Psoas muscle (tissue), 8 donors: ENCODE results near the gene NFXL1. TPM values are rescaled to one million over a fixed set of nuclear protein-coding genes. Genes with fewer than 3 reads are reported as not detected.

ENCODE experiments used
- ATAC-seq, 4 donors: fragments of 200-7000 bp; cut with Tn5 transposase; one replicate each; pipeline ENCODE4 v1.9.1; 2020; ENCODE audit warnings: moderate library complexity in 3 of 4, mild to moderate bottlenecking in 2 of 4
- DNase-seq, 2 donors: peaks; one replicate each; pipeline ENCODE4 v3.0.0-alpha.2; 2020
- H3K27ac ChIP-seq: fragments of 200-600 bp; one replicate; pipeline ENCODE4 v1.8.0; 2022
- H3K27me3 ChIP-seq, 3 donors: fragments of 200-600 bp in 1 of 3; one replicate each; pipeline versions ENCODE4 v1.6.1 to v1.8.0; 2013 to 2022; ENCODE audit warnings: low read length in 2 of 3, mild to moderate bottlenecking in 2 of 3, moderate library complexity in 1 of 3; ENCODE audit not compliant: insufficient read depth in 3 of 3
- H3K36me3 ChIP-seq, 2 donors: fragments of 200-600 bp in 1 of 2; one replicate each; pipeline versions ENCODE4 v1.6.1 to v1.8.0; 2013 to 2022; ENCODE audit warnings: low read depth in 1 of 2, mild to moderate bottlenecking in 1 of 2, moderate library complexity in 1 of 2; ENCODE audit not compliant: insufficient read depth in 1 of 2
- H3K4me1 ChIP-seq: fragments of 200-600 bp; one replicate; pipeline ENCODE4 v1.8.0; 2022
- H3K4me3 ChIP-seq: fragments of 200-600 bp; one replicate; pipeline ENCODE4 v1.8.0; 2022; ENCODE audit warnings: mild to moderate bottlenecking
- H3K9me3 ChIP-seq: fragments of 200-600 bp; one replicate; pipeline ENCODE4 v1.8.0; 2022
- CTCF ChIP-seq: fragments of 200-600 bp; IDR thresholded peaks from one replicate; pipeline ENCODE4 v1.8.0; 2022; ENCODE audit warnings: antibody characterized with exemption
- WGBS, 3 donors: extraction: QIAGEN DNeasy Blood & Tissue Kit; methylation state at CpG; one replicate each; pipeline versions ENCODE4 v1.1.6 to v1.1.7; 2013; 5-methylcytosine and 5-hydroxymethylcytosine counted together
- intact Hi-C, 2 donors: fragments of 100-400 bp; cut with DNase I; formaldehyde crosslinking; loops; one replicate each; pipeline versions ENCODE4 v1.11.0 to v1.14.2; 2022
- polyA plus RNA-seq, 3 donors: library from polyadenylated mRNA; stranded (reverse); fragments of 200-250 nt; gene quantifications; one replicate each; pipeline ENCODE4 v1.2.3, GENCODE V29; 2013
- total RNA-seq, 4 donors: library from RNA; stranded (reverse); fragmentation: NEBNext Ultra II Directional in 2 of 4; extraction: Animal tissue kit (Norgen Biotek cat#: 25700) in 2 of 4; gene quantifications; one replicate each; pipeline versions ENCODE4 v1.2.1 to v1.2.4, GENCODE V29; 2021 to 2023
- donor health status: healthy with polysubstance abuse.
- donor health status: DM: no; HTN: no; CAD: no; lungs with moderate emphysema.
- donor health status: Bipolar disorder and iron deficiency.
- donor health status: healthy.
- donor health status: DM: yes; HTN: yes; CAD: no.
- donor health status: DM: no; HTN: no; CAD: no.
- donor health status: DM: no; HTN: no; CAD: no.
- donor health status: DM: yes; HTN: yes; CAD: no.

The NFXL1 gene
- total and polyA plus RNA-seq, 7 donors = 3.1 to 6.0 (median 4.9) TPM

- ATAC-seq = no peak
- Histone ChIP-seq H3K36me3 (peaks cover 2 to 29% of the 10 kb centered on the region in 2 donors), H3K4me3 (no peak overlapping the region), H3K9me3 (no peaks in the 10 kb centered on the region), H3K4me1 (no peaks in the 10 kb centered on the region), H3K27ac (no peak overlapping the region), H3K27me3 (no peaks in the 10 kb centered on the region)
- TF ChIP-seq CTCF = no peak
- 70 to 83% (median 80%) methylated on average over 1 of the region's 1 CpG for WGBS, 3 donors
- intact Hi-C loops = no loop called here
- DNase-seq = no peak
Observed at GRCh38 chr4:47852136-47852535, 62.2 kb downstream of the NFXL1 start.

- no peak for TF ChIP-seq CTCF
- ATAC-seq (no peak), DNase-seq (no peak)
- no peaks in the 10 kb centered on the region for H3K9me3 ChIP-seq
- no peaks in the 10 kb centered on the region for H3K27me3 ChIP-seq
- no peak overlapping the region for H3K4me3 ChIP-seq
- intact Hi-C loops = no loop called here
- no peak overlapping the region for H3K27ac ChIP-seq
- WGBS, 3 donors = 57 to 67% (median 65%) methylated on average over 1 of the region's 1 CpG
- H3K4me1 ChIP-seq = no peaks in the 10 kb centered on the region
- H3K36me3 ChIP-seq = peaks cover 2 to 27% of the 10 kb centered on the region in 2 donors
Observed at GRCh38 chr4:47849466-47849865, 64.9 kb downstream of the NFXL1 start.

GRCh38 chr4:47848041-47848440 is 66.3 kb downstream of the NFXL1 start:
- 87 to 94% (median 93%) methylated on average over 2 of the region's 2 CpGs for WGBS, 3 donors
- no peaks in the 10 kb centered on the region for H3K27me3 ChIP-seq
- no peak overlapping the region for H3K27ac ChIP-seq
- H3K9me3 ChIP-seq = no peaks in the 10 kb centered on the region
- H3K36me3 ChIP-seq = peaks cover 0 to 36% of the 10 kb centered on the region in 2 donors
- H3K4me1 ChIP-seq = no peaks in the 10 kb centered on the region
- no peak overlapping the region for H3K4me3 ChIP-seq
- TF ChIP-seq CTCF = no peak
- no peak for DNase-seq
- intact Hi-C loops = no loop called here
- ATAC-seq = no peak

GRCh38 chr4:47842985-47843384 is 71.4 kb downstream of the NFXL1 start:
- no peak for DNase-seq
- Histone ChIP-seq H3K4me1 (no peaks in the 10 kb centered on the region), H3K9me3 (no peaks in the 10 kb centered on the region), H3K36me3 (peaks cover 0 to 23% of the 10 kb centered on the region in 2 donors), H3K27ac (no peak overlapping the region), H3K4me3 (no peak overlapping the region), H3K27me3 (peaks cover 0 to 7% (median 0%) of the 10 kb centered on the region in 3 donors)
- intact Hi-C loops = no loop called here
- no peak for TF ChIP-seq CTCF
- no peak for ATAC-seq

- Histone ChIP-seq H3K9me3 (no peaks in the 10 kb centered on the region), H3K36me3 (peaks cover 0 to 23% of the 10 kb centered on the region in 2 donors), H3K27me3 (peaks cover 0 to 19% (median 6%) of the 10 kb centered on the region in 3 donors), H3K4me1 (peaks cover 15% of the 10 kb centered on the region), H3K27ac (no peak overlapping the region), H3K4me3 (no peak overlapping the region)
- TF ChIP-seq CTCF = no peak
- intact Hi-C loops = no loop called here
- no peak for ATAC-seq
- no peak for DNase-seq
- WGBS, 3 donors = 86 to 93% (median 89%) methylated on average over 1 of the region's 1 CpG
Observed at GRCh38 chr4:47840291-47840690, 74.1 kb downstream of the NFXL1 start.
